ENCODE measurements around the gene ARL14EP.

The ARL14EP gene

DNA sequence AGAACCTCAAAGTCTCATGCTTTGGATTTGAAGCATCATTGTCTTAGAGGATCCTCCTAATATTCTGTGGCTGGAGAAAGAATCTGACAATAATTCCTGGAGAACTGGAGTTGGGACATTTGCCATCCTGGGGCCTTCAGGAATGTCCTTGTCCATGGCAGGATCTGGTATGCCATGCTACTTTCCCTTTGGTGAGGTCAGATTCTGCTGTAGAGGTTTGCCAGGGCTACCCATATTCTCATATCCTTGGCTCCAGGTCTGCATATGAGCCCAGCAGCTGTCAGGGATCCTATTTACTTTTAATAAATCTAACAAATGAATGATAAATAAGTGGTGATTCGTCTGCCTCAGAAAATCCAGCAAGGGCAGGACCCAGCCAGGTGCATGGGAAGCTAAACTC, 35.0 kb downstream of the ARL14EP start:
- TF ChIP-seq CTCF (IDR thresholded peaks at IDR 0.05; ENCODE audit: insufficient read depth, missing control alignments): no peak
- FAIRE-seq: no peak

GRCh38 chr11:30358536-30358935, 35.6 kb downstream of the ARL14EP start:
- no peak for FAIRE-seq
- no peak for DNase-seq (ENCODE audit: insufficient read length, low spot score)
- TF ChIP-seq CTCF (IDR thresholded peaks at IDR 0.05; ENCODE audit: insufficient read depth, missing control alignments): no peak

More for the DNA sequence above, 35.0 kb downstream of the ARL14EP start:
- no peak for DNase-seq (ENCODE audit: insufficient read length, low spot score)

- no peak for TF ChIP-seq CTCF (IDR thresholded peaks at IDR 0.05; ENCODE audit: insufficient read depth, missing control alignments)
- FAIRE-seq (no peak), DNase-seq (ENCODE audit: insufficient read length, low spot score) (no peak)
Measured at GRCh38 chr11:30360741-30361140, 37.8 kb downstream of the ARL14EP start.

DNA sequence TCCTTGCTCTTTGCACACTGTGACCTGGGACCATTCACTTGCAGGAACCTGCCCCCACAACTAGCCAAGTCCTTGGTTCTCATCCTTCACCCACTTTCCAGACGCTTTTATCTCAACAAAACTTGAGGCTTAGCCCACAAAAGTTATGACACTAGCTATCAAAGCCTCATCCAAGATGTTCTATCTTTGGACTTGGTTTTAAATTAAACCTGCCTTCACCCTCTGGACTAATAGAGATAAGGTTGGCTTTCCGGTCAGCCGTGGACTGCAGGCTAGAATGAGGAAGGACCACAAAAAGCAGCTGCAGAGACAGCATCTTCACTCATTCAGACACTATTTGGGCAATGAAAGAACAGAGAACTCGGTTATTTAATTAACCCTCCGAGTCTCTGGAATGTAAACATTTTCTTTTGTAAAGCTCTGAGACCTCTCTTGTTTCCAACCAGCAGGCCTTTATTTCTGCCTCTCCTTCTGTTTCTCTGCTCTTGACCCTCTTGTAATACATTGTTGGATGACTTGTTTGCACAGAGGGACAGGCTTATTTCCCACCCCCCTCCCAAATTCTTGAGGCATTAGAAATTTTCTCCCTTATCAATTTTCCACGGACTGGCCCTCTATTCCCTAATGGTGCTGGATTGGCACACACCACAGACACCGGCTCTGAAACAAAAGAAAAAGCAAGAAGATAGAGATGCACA, 41.4 kb downstream of the ARL14EP start:
- TF ChIP-seq CTCF (IDR thresholded peaks at IDR 0.05; ENCODE audit: insufficient read depth, missing control alignments): no peak
- no peak for FAIRE-seq
- DNase-seq (ENCODE audit: insufficient read length, low spot score): no peak

DNA sequence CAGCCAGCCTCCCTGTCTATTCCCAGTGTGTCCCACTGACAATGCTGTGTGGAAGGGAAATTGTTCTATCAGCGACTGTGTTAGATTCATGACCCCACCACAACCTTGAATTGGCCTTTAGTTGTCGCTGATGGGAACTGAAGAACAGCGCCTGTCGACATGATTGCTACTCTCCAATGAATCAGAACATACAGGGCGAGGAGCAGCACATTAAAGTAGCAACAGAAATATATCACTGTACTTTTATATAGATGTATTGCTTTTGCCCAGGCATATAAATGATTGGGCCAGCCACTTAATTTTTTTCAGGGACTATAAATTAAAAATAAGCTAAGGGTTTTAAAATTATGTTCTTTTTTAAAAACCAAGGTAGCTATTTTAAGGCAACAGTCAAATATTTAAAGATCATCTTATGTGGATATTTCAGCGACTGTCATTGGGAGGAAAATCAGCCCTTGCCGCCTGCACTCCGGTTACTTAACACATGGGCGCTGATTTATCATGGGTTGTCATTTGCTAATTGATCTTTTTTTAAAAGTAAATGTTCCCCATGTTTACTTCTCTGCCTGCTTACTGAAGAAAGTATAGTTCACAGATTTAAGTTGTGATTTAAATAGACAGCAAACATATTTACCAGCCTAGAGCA, 42.1 kb downstream of the ARL14EP start:
- DNase-seq (ENCODE audit: insufficient read length, low spot score) (no peak), FAIRE-seq (no peak)
- TF ChIP-seq CTCF (IDR thresholded peaks at IDR 0.05; ENCODE audit: insufficient read depth, missing control alignments): no peak

- DNase-seq (ENCODE audit: insufficient read length, low spot score): no peak
- no peak for FAIRE-seq
- TF ChIP-seq CTCF (IDR thresholded peaks at IDR 0.05; ENCODE audit: insufficient read depth, missing control alignments): no peak
Measured at GRCh38 chr11:30365793-30366517, 43.1 kb downstream of the ARL14EP start.

Data from D721Med (cell line).